B cell (primary cell): ENCODE data around the gene PDE6H. TPM values are rescaled to one million over a fixed set of nuclear protein-coding genes. Genes with fewer than 3 reads are reported as not detected.

Experiments
- ATAC-seq: fragments of 200-7000 bp; cut with Tn5 transposase; one replicate; pipeline ENCODE4 v1.10.0; 2021; ENCODE audit warnings: low read depth, mild to moderate bottlenecking, moderate number of reproducible peaks, moderate library complexity
- CTCF ChIA-PET: fragments of 350-600 bp; sonication (Branson Sonifier 250); formaldehyde crosslinking; loops from one replicate; lab custom pipeline; 2021; ENCODE audit warnings: antibody characterized with exemption, inconsistent platforms; lab: Charles Lee
- POLR2A ChIA-PET: fragments of 350-600 bp; sonication (Branson Sonifier 250); formaldehyde crosslinking; loops from one replicate; lab custom pipeline; 2021; ENCODE audit warnings: antibody characterized with exemption; lab: Charles Lee
- DNase-seq: peaks from one replicate; pipeline ENCODE4 v3.0.0; 2013
- H2AFZ ChIP-seq: 2 replicates; pipeline ENCODE4 v1.6.1; 2012; ENCODE audit warnings: mild to moderate bottlenecking, low read depth, low read length; ENCODE audit not compliant: insufficient read depth, poor library complexity, severe bottlenecking
- H3K27ac ChIP-seq, 2 donors: 1 replicate in 1 of 2; 2 replicates in 1 of 2; pipeline ENCODE4 v1.5.1; 2012 to 2013; ENCODE audit warnings: low read length in 2 of 2, mild to moderate bottlenecking in 2 of 2, moderate library complexity in 1 of 2
- H3K27me3 ChIP-seq, 4 experiments: fragments of 200-600 bp in 1 of 4; sonication (generic) in 1 of 4; replicated peaks in 1 of 4; 1 replicate in 2 of 4; 2 replicates in 2 of 4; pipeline versions ENCODE4 v1.6.1 to v1.7.0; 2013 to 2016; ENCODE audit warnings: low read length in 3 of 4, mild to moderate bottlenecking in 2 of 4, mixed read lengths in 1 of 4, moderate library complexity in 1 of 4; ENCODE audit not compliant: insufficient read depth in 4 of 4, control insufficient read depth in 3 of 4; ENCODE audit errors: control extremely low read depth in 1 of 4
- H3K36me3 ChIP-seq, 2 experiments: replicated peaks in 1 of 2; 1 replicate in 1 of 2; 2 replicates in 1 of 2; pipeline versions ENCODE4 v1.6.1 to v1.7.1; 2013; ENCODE audit warnings: low read length in 1 of 2; ENCODE audit not compliant: insufficient read depth in 2 of 2, control insufficient read depth in 1 of 2; ENCODE audit errors: control extremely low read depth in 1 of 2, extremely low read depth in 1 of 2
- H3K4me1 ChIP-seq, 2 donors: fragments of 200-600 bp in 1 of 2; sonication (generic) in 1 of 2; 1 replicate in 1 of 2; 2 replicates in 1 of 2; pipeline versions ENCODE4 v1.5.1 to v1.6.1; 2013 to 2017; ENCODE audit warnings: low read length in 2 of 2; ENCODE audit not compliant: control insufficient read depth in 2 of 2, insufficient read depth in 2 of 2
- H3K4me2 ChIP-seq: replicated peaks from 2 replicates; pipeline ENCODE3; 2012; ENCODE audit warnings: mild to moderate bottlenecking, low read depth, low read length; ENCODE audit not compliant: poor library complexity, severe bottlenecking
- H3K4me3 ChIP-seq, 5 experiments: fragments of 200-600 bp in 1 of 5; sonication (generic) in 1 of 5; 1 replicate in 3 of 5; 2 replicates in 2 of 5; pipeline versions ENCODE4 v1.5.1 to v1.7.0; 2011 to 2016; ENCODE audit warnings: low read length in 4 of 5, mild to moderate bottlenecking in 4 of 5, low read depth in 2 of 5, control low read depth in 1 of 5, moderate library complexity in 1 of 5; ENCODE audit not compliant: insufficient read depth in 1 of 5; ENCODE audit errors: control extremely low read depth in 1 of 5, extremely low read depth in 1 of 5
- H3K79me2 ChIP-seq: fragments of 200-600 bp; sonication (generic); one replicate; pipeline ENCODE4 v1.6.0; 2016; ENCODE audit warnings: low read length; ENCODE audit not compliant: control insufficient read depth, insufficient read depth
- H3K9ac ChIP-seq: fragments of 200-600 bp; sonication (generic); 2 replicates; pipeline ENCODE4 v1.6.1; 2017; ENCODE audit warnings: mild to moderate bottlenecking, low read length, moderate library complexity
- H3K9me3 ChIP-seq, 3 donors: one replicate each; pipeline versions ENCODE4 v1.6.1 to v1.7.1; 2013; ENCODE audit warnings: low read length in 2 of 3; ENCODE audit not compliant: control insufficient read depth in 2 of 3, insufficient read depth in 1 of 3; ENCODE audit errors: control extremely low read depth in 1 of 3
- H4K20me1 ChIP-seq: 2 replicates; pipeline ENCODE4 v1.6.0; 2012; ENCODE audit warnings: mild to moderate bottlenecking, low read length; ENCODE audit not compliant: insufficient read depth, control insufficient read depth, poor library complexity, severe bottlenecking
- H3K27ac Mint-ChIP-seq: one replicate; pipeline ENCODE4 v1.8.0; 2021; ENCODE audit warnings: mixed read lengths
- H3K27me3 Mint-ChIP-seq: one replicate; pipeline ENCODE4 v1.8.0; 2021; ENCODE audit warnings: mixed read lengths
- H3K4me1 Mint-ChIP-seq: one replicate; pipeline ENCODE4 v1.8.0; 2021; ENCODE audit warnings: mixed read lengths
- H3K4me3 Mint-ChIP-seq: one replicate; pipeline ENCODE4 v1.8.0; 2021; ENCODE audit warnings: mixed read lengths
- H3K9me3 Mint-ChIP-seq: one replicate; pipeline ENCODE4 v1.8.0; 2022; ENCODE audit warnings: mixed read lengths; ENCODE audit not compliant: insufficient read depth
- EZH2 ChIP-seq: IDR thresholded peaks from 2 replicates; pipeline ENCODE4 v1.6.1; 2012; ENCODE audit warnings: borderline replicate concordance, low read depth, mild to moderate bottlenecking, moderate library complexity, low read length; ENCODE audit not compliant: insufficient read depth, poor library complexity, severe bottlenecking
- WGBS: methylation state at CpG from one replicate; pipeline ENCODE4 v1.1.5; 2013; ENCODE audit warnings: missing lambda C conversion rate; ENCODE audit not compliant: insufficient coverage; 5-methylcytosine and 5-hydroxymethylcytosine counted together
- intact Hi-C: fragments of 100-400 bp; cut with micrococcal nuclease; formaldehyde crosslinking; loops from one replicate; pipeline ENCODE4 v1.10.0; 2022
- polyA plus RNA-seq: library from polyadenylated mRNA; depleted of rRNA; stranded (reverse); fragments of >200 nt; gene quantifications from 2 replicates; pipeline ENCODE4 v1.2.3, GENCODE V29; 2012
- total RNA-seq, 2 donors: library from RNA; stranded (reverse); fragments of 120-200 nt in 1 of 2; gene quantifications; 1 replicate in 1 of 2; 2 replicates in 1 of 2; pipeline versions ENCODE4 v1.2.3 to v1.2.4, GENCODE V29; 2013 to 2022
- TF ChIP-seq, protein P1 (sequence below): fragments of 200-600 bp; IDR thresholded peaks from one replicate; pipeline ENCODE4 v1.8.0; 2022; ENCODE audit warnings: antibody characterized with exemption, mild to moderate bottlenecking

PDE6H gene
- total and polyA plus RNA-seq, 2 donors (not counting 1 experiment from before 2014, with no cell fraction given) = not detected

DNA sequence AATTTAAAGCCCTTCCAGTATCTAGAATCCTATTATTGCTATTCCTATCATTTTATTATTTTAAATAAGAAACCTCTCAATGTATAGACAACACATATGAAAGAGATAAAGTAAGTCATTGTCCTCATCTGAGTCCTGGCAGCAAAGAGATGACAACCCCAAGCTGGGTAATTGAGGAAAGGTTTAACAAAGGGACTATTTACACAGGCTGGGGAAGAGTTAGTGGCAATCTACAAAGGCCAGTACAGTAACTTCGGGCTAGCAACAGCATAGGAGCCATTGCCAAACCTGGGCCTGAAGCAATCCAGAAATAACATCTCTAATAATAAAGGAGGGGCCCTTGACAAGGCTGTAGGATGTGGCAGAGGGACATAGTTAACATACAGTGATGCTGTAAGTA, 11.2 kb downstream of the PDE6H start:
- Histone ChIP-seq H3K36me3 (no peaks in the 10 kb centered on the region), H3K79me2 (peaks cover 11% of the 10 kb centered on the region), H4K20me1 (no peaks in the 10 kb centered on the region), H2AFZ (no peak overlapping the region), H3K4me1 (peaks cover 40 to 52% of the 10 kb centered on the region in 2 donors), H3K9ac (no peak overlapping the region), H3K4me3 (no peak overlapping the region), H3K27me3 (no peaks in the 10 kb centered on the region), H3K4me2 (no peak overlapping the region), H3K9me3 (no peaks in the 10 kb centered on the region), H3K27ac (no peak overlapping the region)
- ATAC-seq = no peak
- Mint-ChIP-seq H3K27ac (no peak overlapping the region), H3K27me3 (no peaks in the 10 kb centered on the region), H3K4me1 (peaks cover 55% of the 10 kb centered on the region), H3K4me3 (no peak overlapping the region), H3K9me3 (no peaks in the 10 kb centered on the region)
- DNase-seq = no peak
- ChIA-PET POLR2A (interaction anchor here (0.6 kb wide), 1 partner anchor 56 kb away, joined by 6 read pairs; no protein-coding TSS in a partner anchor), CTCF (interaction anchor here (0.6 to 1.4 kb wide), 3 partner anchors 11 to 132 kb away, joined by 3 to 4 read pairs (median 3); partner anchors contain the start of gene ERP27)
- whole genome bisulfite sequencing = no CpG with 5 or more reads among the region's 1 CpG
- intact Hi-C loops = no loop called here
- TF ChIP-seq EZH2 = no peak
- TF ChIP-seq, protein P1, sequence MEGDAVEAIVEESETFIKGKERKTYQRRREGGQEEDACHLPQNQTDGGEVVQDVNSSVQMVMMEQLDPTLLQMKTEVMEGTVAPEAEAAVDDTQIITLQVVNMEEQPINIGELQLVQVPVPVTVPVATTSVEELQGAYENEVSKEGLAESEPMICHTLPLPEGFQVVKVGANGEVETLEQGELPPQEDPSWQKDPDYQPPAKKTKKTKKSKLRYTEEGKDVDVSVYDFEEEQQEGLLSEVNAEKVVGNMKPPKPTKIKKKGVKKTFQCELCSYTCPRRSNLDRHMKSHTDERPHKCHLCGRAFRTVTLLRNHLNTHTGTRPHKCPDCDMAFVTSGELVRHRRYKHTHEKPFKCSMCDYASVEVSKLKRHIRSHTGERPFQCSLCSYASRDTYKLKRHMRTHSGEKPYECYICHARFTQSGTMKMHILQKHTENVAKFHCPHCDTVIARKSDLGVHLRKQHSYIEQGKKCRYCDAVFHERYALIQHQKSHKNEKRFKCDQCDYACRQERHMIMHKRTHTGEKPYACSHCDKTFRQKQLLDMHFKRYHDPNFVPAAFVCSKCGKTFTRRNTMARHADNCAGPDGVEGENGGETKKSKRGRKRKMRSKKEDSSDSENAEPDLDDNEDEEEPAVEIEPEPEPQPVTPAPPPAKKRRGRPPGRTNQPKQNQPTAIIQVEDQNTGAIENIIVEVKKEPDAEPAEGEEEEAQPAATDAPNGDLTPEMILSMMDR = no peak

DNA sequence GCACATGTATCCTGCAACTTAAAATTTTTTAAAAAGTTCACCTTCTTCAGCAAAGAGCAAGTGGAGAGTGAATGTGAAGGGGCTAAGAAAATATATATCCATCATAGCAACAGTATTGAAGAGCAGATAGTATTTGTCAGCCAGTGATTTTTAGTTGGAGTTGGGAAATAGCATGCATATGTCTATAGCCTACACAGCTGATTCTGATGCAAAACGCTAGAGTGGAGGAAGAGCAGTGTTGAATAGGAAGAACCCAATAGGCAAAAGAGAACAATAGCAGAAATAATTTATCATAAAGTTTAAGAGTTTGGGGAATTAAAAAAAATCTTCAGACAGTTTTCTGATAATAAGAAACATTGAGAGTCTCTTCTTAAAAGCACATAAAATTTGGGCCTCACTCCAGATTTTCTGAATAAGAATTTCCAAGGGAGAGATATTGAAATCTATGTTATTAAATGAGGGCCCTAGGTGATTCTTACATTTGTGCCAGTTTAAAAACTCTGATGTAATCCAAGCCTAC, 12.0 kb downstream of the PDE6H start:
- Histone ChIP-seq H3K9me3 (no peaks in the 10 kb centered on the region), H3K79me2 (peaks cover 11% of the 10 kb centered on the region), H3K27me3 (no peaks in the 10 kb centered on the region), H4K20me1 (no peaks in the 10 kb centered on the region), H3K4me3 (no peak overlapping the region), H3K27ac (no peak overlapping the region), H3K36me3 (no peaks in the 10 kb centered on the region), H2AFZ (no peak overlapping the region), H3K9ac (no peak overlapping the region), H3K4me1 (peaks cover 43 to 52% of the 10 kb centered on the region in 2 donors), H3K4me2 (no peak overlapping the region)
- H3K4me3 Mint-ChIP-seq = no peak overlapping the region
- no peaks in the 10 kb centered on the region for H3K27me3 Mint-ChIP-seq
- ChIA-PET POLR2A (no interaction called here), CTCF (interaction anchor here (1.0 to 1.5 kb wide), 4 partner anchors 48 to 139 kb away, joined by 3 to 5 read pairs (median 3); no protein-coding TSS in a partner anchor)
- intact Hi-C loops = no loop called here
- no peaks in the 10 kb centered on the region for H3K9me3 Mint-ChIP-seq
- TF ChIP-seq EZH2 = no peak
- TF ChIP-seq, protein P1 = no peak
- no CpG with 5 or more reads among the region's 1 CpG for WGBS
- H3K27ac Mint-ChIP-seq = no peak overlapping the region
- ATAC-seq (no peak), DNase-seq (no peak)
- H3K4me1 Mint-ChIP-seq = peaks cover 56% of the 10 kb centered on the region
